ENCODE results near the gene SMIM44.

Gene SMIM44

GRCh38 chr19:3471954-3472655 is 11.1 kb downstream of the SMIM44 start:
- peaks cover 0 to 30% (median 10%) of the 10 kb centered on the region in 11 experiments; a peak in 13 of 22 replicates for H3K36me3 ChIP-seq
- no peak overlapping the region for H3K9ac ChIP-seq
- no peak overlapping the region for H3K27ac ChIP-seq
- peaks cover 6 to 44% (median 19%) of the 10 kb centered on the region in 11 experiments; a peak in 17 of 22 replicates for H4K20me1 ChIP-seq
- no peaks in the 10 kb centered on the region for H3K27me3 ChIP-seq
- H3K4me1 ChIP-seq, result peaks cover 6 to 38% (median 23%) of the 10 kb centered on the region in 10 experiments; a peak in 17 of 20 replicates
- peaks cover 0 to 13% (median 4%) of the 10 kb centered on the region in 11 experiments; a peak in 12 of 22 replicates for H3K9me3 ChIP-seq (replicated peaks in 1 of 11)
- no peak for TF ChIP-seq Cebpa-rat (IDR thresholded peaks at IDR 0.05)
- no peak overlapping the region for H3K4me3 ChIP-seq
- no peak overlapping the region for H3K4me2 ChIP-seq

GRCh38 chr19:3470500-3471128 is 12.6 kb downstream of the SMIM44 start:
- Histone ChIP-seq H3K4me2 (0 out of 22 replicates have a peak overlapping the region, but pooled peaks of 1 of the 11 experiments have one; percentile 17), H3K4me1 (peaks cover 6 to 38% (median 22%) of the 10 kb centered on the region in 10 experiments; a peak in 17 of 20 replicates), H3K9ac (no peak overlapping the region), H3K27me3 (no peaks in the 10 kb centered on the region), H3K36me3 (peaks cover 0 to 31% (median 18%) of the 10 kb centered on the region in 11 experiments; a peak in 18 of 22 replicates), H4K20me1 (peaks cover 18 to 56% (median 28%) of the 10 kb centered on the region in 11 experiments; a peak in 19 of 22 replicates), H3K27ac (no peak overlapping the region), H3K9me3 (replicated peaks in 1 of 11) (peaks cover 0 to 18% (median 7%) of the 10 kb centered on the region in 11 experiments; a peak in 13 of 22 replicates), H3K4me3 (no peak overlapping the region)
- TF ChIP-seq Cebpa-rat (IDR thresholded peaks at IDR 0.05), result no peak

GRCh38 chr19:3469638-3470499 is 13.4 kb downstream of the SMIM44 start:
- Histone ChIP-seq H3K4me3 (no peak overlapping the region), H3K4me1 (peaks cover 6 to 38% (median 20%) of the 10 kb centered on the region in 10 experiments; a peak in 17 of 20 replicates), H3K9ac (no peak overlapping the region; a peak in 1 of 22 replicates), H3K4me2 (peak overlapping the region in 6 of 11 experiments; percentile 2 to 39 (median 33); a peak in 10 of 22 replicates), H3K27me3 (no peaks in the 10 kb centered on the region), H3K27ac (no peak overlapping the region), H3K36me3 (peaks cover 0 to 32% (median 19%) of the 10 kb centered on the region in 11 experiments; a peak in 18 of 22 replicates), H3K9me3 (replicated peaks in 1 of 11) (peaks cover 0 to 18% (median 7%) of the 10 kb centered on the region in 11 experiments; a peak in 13 of 22 replicates), H4K20me1 (peaks cover 20 to 64% (median 32%) of the 10 kb centered on the region in 11 experiments; a peak in 19 of 22 replicates)
- TF ChIP-seq Cebpa-rat (IDR thresholded peaks at IDR 0.05), result no peak

GRCh38 chr19:3468211-3468610 is 15.0 kb downstream of the SMIM44 start:
- Histone ChIP-seq H3K27ac (no peak overlapping the region), H3K4me2 (no peak overlapping the region), H3K27me3 (no peaks in the 10 kb centered on the region)

GRCh38 chr19:3467437-3468198 is 15.6 kb downstream of the SMIM44 start:
- H4K20me1 ChIP-seq, result peaks cover 16 to 63% (median 33%) of the 10 kb centered on the region in 11 experiments; a peak in 20 of 22 replicates
- TF ChIP-seq Cebpa-rat (IDR thresholded peaks at IDR 0.05), result no peak
- H3K9ac ChIP-seq, result no peak overlapping the region
- no peak overlapping the region for H3K4me3 ChIP-seq
- H3K9me3 ChIP-seq (replicated peaks in 1 of 11), result peaks cover 0 to 18% (median 7%) of the 10 kb centered on the region in 11 experiments; a peak in 13 of 22 replicates
- H3K27me3 ChIP-seq, result no peaks in the 10 kb centered on the region
- peaks cover 13 to 35% (median 28%) of the 10 kb centered on the region in 11 experiments for H3K36me3 ChIP-seq
- H3K4me2 ChIP-seq, result no peak overlapping the region
- no peak overlapping the region for H3K27ac ChIP-seq
- H3K4me1 ChIP-seq, result peaks cover 0 to 26% (median 15%) of the 10 kb centered on the region in 10 experiments; a peak in 15 of 20 replicates

More at GRCh38 chr19:3468211-3468610, 15.0 kb downstream of the SMIM44 start:
- no peak overlapping the region for H3K4me3 ChIP-seq
- peaks cover 0 to 18% (median 7%) of the 10 kb centered on the region in 11 experiments; a peak in 13 of 22 replicates for H3K9me3 ChIP-seq (replicated peaks in 1 of 11)
- peaks cover 0 to 27% (median 15%) of the 10 kb centered on the region in 10 experiments; a peak in 15 of 20 replicates for H3K4me1 ChIP-seq
- H3K36me3 ChIP-seq, result peaks cover 7 to 29% (median 22%) of the 10 kb centered on the region in 11 experiments
- H3K9ac ChIP-seq, result no peak overlapping the region
- H4K20me1 ChIP-seq, result peaks cover 20 to 62% (median 33%) of the 10 kb centered on the region in 11 experiments; a peak in 19 of 22 replicates
- no peak for TF ChIP-seq Cebpa-rat (IDR thresholded peaks at IDR 0.05)

GRCh38 chr19:3466635-3467034 is 16.6 kb downstream of the SMIM44 start:
- Histone ChIP-seq H3K9me3 (replicated peaks in 1 of 11) (peaks cover 0 to 18% (median 7%) of the 10 kb centered on the region in 11 experiments; a peak in 13 of 22 replicates), H3K4me2 (no peak overlapping the region), H3K4me3 (no peak overlapping the region), H4K20me1 (peaks cover 10 to 63% (median 29%) of the 10 kb centered on the region in 11 experiments; a peak in 20 of 22 replicates), H3K4me1 (peaks cover 0 to 17% (median 10%) of the 10 kb centered on the region in 10 experiments; a peak in 14 of 20 replicates), H3K27me3 (no peaks in the 10 kb centered on the region), H3K27ac (no peak overlapping the region), H3K9ac (no peak overlapping the region), H3K36me3 (peaks cover 17 to 45% (median 34%) of the 10 kb centered on the region in 11 experiments)
- no peak for TF ChIP-seq Cebpa-rat (IDR thresholded peaks at IDR 0.05)

- no peaks in the 10 kb centered on the region for H3K27me3 ChIP-seq
- H4K20me1 ChIP-seq, result peaks cover 10 to 67% (median 33%) of the 10 kb centered on the region in 11 experiments; a peak in 20 of 22 replicates
- peaks cover 25 to 55% (median 45%) of the 10 kb centered on the region in 11 experiments for H3K36me3 ChIP-seq
- H3K4me2 ChIP-seq, result no peak overlapping the region
- peaks cover 0 to 13% (median 8%) of the 10 kb centered on the region in 10 experiments; a peak in 14 of 20 replicates for H3K4me1 ChIP-seq
- TF ChIP-seq Cebpa-rat (IDR thresholded peaks at IDR 0.05), result no peak
- no peak overlapping the region for H3K4me3 ChIP-seq
- no peak overlapping the region for H3K27ac ChIP-seq
- no peak overlapping the region for H3K9ac ChIP-seq
- peaks cover 0 to 18% (median 7%) of the 10 kb centered on the region in 11 experiments; a peak in 13 of 22 replicates for H3K9me3 ChIP-seq (replicated peaks in 1 of 11)
Measured at GRCh38 chr19:3465552-3465951, 17.7 kb downstream of the SMIM44 start.
